H1 (cell line): ENCODE results near the gene RND2. TPM values are rescaled to one million over a fixed set of nuclear protein-coding genes. Genes with fewer than 3 reads are reported as not detected.

ENCODE experiments used
- BRCA1 ChIP-seq: IDR thresholded peaks from 2 replicates; pipeline ENCODE4 v1.6.1; 2012; ENCODE audit warnings: low read depth, low read length, improper control_type of control experiment
- CHD2 ChIP-seq: IDR thresholded peaks from 2 replicates; pipeline ENCODE4 v1.6.1; 2012; ENCODE audit warnings: low read length, improper control_type of control experiment
- CTCF ChIP-seq, 3 experiments: IDR thresholded peaks; 1 replicate in 2 of 3; 2 replicates in 1 of 3; pipeline versions ENCODE4 v1.5.1 to v1.6.1; 2011; ENCODE audit warnings: low read length in 3 of 3, mild to moderate bottlenecking in 3 of 3, inconsistent platforms in 2 of 3, low read depth in 1 of 3, moderate library complexity in 1 of 3; ENCODE audit not compliant: insufficient read depth in 1 of 3; ENCODE audit errors: control extremely low read depth in 1 of 3
- GABPA ChIP-seq: IDR thresholded peaks from 2 replicates; pipeline ENCODE4 v1.6.1; 2011; ENCODE audit warnings: mild to moderate bottlenecking, low read length, moderate library complexity, borderline replicate concordance; ENCODE audit not compliant: insufficient read depth
- GTF2F1 ChIP-seq: IDR thresholded peaks from 2 replicates; pipeline ENCODE4 v1.6.1; 2012; ENCODE audit warnings: low read depth, low read length, improper control_type of control experiment, borderline replicate concordance
- JUN ChIP-seq: IDR thresholded peaks from 2 replicates; pipeline ENCODE4 v1.6.1; 2011; ENCODE audit warnings: low read depth, mild to moderate bottlenecking, improper control_type of control experiment, low read length
- KDM4A ChIP-seq: IDR thresholded peaks from one replicate; pipeline ENCODE4 v1.7.1; 2012; ENCODE audit warnings: low read depth, mild to moderate bottlenecking, moderate library complexity, low read length, inconsistent platforms; ENCODE audit not compliant: severe bottlenecking
- POU5F1 ChIP-seq: IDR thresholded peaks from 2 replicates; pipeline ENCODE4 v1.6.1; 2011; ENCODE audit warnings: low read depth, mild to moderate bottlenecking, low read length, moderate library complexity
- RFX5 ChIP-seq: IDR thresholded peaks from 2 replicates; pipeline ENCODE4 v1.6.1; 2011; ENCODE audit warnings: low read depth, low read length, improper control_type of control experiment, borderline replicate concordance
- RNF2 ChIP-seq: fragments of 200-900, 300-1000 bp; sonication (generic); IDR thresholded peaks from 2 replicates; pipeline ENCODE4 v1.7.1; 2016; ENCODE audit warnings: borderline replicate concordance, low read depth, mild to moderate bottlenecking, antibody characterized with exemption, low read length; ENCODE audit not compliant: poor library complexity, severe bottlenecking; ENCODE audit errors: missing control alignments
- RXRA ChIP-seq: IDR thresholded peaks from 2 replicates; pipeline ENCODE4 v1.6.1; 2011; ENCODE audit warnings: low read depth, mild to moderate bottlenecking, low read length, moderate library complexity; ENCODE audit not compliant: insufficient read depth
- SP4 ChIP-seq: IDR thresholded peaks from 2 replicates; pipeline ENCODE4 v1.6.1; 2012; ENCODE audit warnings: low read length, inconsistent platforms
- TBP ChIP-seq: IDR thresholded peaks from 2 replicates; pipeline ENCODE4 v1.6.1; 2011; ENCODE audit warnings: low read depth, low read length, improper control_type of control experiment
- TEAD4 ChIP-seq: IDR thresholded peaks from 2 replicates; pipeline ENCODE4 v1.6.1; 2012; ENCODE audit warnings: low read depth, low read length, inconsistent platforms, mixed read lengths
- polyA plus RNA-seq, 7 experiments: library from polyadenylated mRNA; depleted of rRNA in 3 of 7; stranded (reverse) in 5 of 7; unstranded in 2 of 7; fragments of >200 nt in 5 of 7; fragments of 200-250 nt in 2 of 7; gene quantifications; 1 replicate in 5 of 7; 2 replicates in 1 of 7; 4 replicates in 1 of 7; pipeline versions ENCODE4 v1.2.1 to v1.2.3, GENCODE V29; 2011 to 2013; ENCODE audit warnings: missing spikeins in 2 of 7, mixed read lengths in 2 of 7
- total RNA-seq: library from RNA; stranded (reverse); fragmentation: NEBNext Ultra II Directional; extraction: Animal tissue kit (Norgen Biotek cat#: 25700); gene quantifications from 2 replicates; pipeline ENCODE4 v1.2.1, GENCODE V29; 2021
- TF ChIP-seq, protein P1 (sequence below): IDR thresholded peaks from 2 replicates; pipeline ENCODE4 v1.6.1; 2011; ENCODE audit warnings: low read length, improper control_type of control experiment

RND2 gene
- total and polyA plus RNA-seq, 2 of the 8 experiments (the other 6 are each of a cell fraction or from before 2014, with no cell fraction given): 51.3 to 61.4 TPM

DNA sequence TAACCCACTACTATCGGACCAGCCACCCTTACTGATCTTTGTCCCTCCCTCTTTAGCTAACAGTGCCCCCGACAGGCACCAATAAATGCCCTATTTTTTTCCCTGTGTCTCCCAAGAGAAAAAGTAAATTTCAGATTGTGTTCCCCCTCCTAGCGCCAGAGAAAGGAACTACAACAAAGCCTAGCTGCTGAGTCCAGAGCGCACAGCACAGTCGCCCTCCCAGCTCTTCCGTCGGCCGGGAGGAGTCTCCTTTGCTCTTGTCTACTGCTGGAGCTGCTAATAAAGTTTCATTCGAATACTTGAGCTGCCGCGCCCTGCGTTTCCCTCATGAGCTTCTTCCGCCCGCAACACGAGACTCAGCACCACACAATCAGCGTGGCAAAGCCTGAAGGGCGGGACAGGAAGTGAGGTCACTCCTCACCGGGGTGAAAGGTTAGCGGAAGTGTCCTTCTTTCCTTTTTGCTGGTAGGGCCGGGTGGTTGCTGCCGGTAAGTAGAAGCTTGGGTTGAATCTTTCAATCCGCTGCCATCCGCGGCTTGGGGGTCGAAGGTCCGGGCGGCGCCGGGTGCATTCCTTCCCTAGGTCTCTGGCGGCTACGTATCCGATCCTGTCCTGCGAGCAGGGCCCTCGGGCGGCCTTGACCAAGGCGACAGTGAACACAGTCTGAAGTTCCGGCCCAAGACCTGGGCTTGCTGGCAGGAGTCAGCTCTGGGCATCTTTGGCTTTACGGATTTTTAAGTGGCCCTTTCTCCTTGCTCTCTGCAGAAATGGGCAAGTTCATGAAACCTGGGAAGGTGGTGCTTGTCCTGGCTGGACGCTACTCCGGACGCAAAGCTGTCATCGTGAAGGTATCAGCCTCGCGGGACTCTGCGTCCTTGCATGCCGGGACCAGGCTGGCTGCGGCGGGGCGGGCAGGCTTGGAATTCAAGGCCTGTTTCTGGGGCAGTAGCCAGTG, 26.8 kb upstream of the RND2 start, which contains the start of gene RPL27 (continued):
- peak; percentile 44 to 79 (median 70) for TF ChIP-seq CTCF (IDR thresholded peaks at IDR 0.05; ENCODE audit: control extremely low read depth in 1 of 3, insufficient read depth in 1 of 3, low read depth in 1 of 3, low read length in 3 of 3)
- TF ChIP-seq JUN: no peak
- TF ChIP-seq, protein P1, sequence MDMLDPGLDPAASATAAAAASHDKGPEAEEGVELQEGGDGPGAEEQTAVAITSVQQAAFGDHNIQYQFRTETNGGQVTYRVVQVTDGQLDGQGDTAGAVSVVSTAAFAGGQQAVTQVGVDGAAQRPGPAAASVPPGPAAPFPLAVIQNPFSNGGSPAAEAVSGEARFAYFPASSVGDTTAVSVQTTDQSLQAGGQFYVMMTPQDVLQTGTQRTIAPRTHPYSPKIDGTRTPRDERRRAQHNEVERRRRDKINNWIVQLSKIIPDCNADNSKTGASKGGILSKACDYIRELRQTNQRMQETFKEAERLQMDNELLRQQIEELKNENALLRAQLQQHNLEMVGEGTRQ: no peak; the same call in 1 of the 2 replicates
- no peak for TF ChIP-seq KDM4A
- TF ChIP-seq RNF2: no peak
- peak; percentile 19; the same call in 1 of the 2 replicates for TF ChIP-seq RFX5
- peak; percentile 84 for TF ChIP-seq TEAD4
- peak; percentile 78 for TF ChIP-seq CHD2
- TF ChIP-seq TBP: peak; percentile 92
- TF ChIP-seq POU5F1: no peak
- peak; percentile 90 for TF ChIP-seq GABPA
- 0 out of 2 replicates have a peak, but pooled peaks have one; percentile 24 for TF ChIP-seq RXRA
- TF ChIP-seq BRCA1: peak; percentile 25; the same call in 1 of the 2 replicates
- TF ChIP-seq GTF2F1: 0 out of 2 replicates have a peak, but pooled peaks have one; percentile 37
- TF ChIP-seq SP4: peak; percentile 91; the same call in 1 of the 2 replicates
